ENCODE results near the gene PARVA.

DNA sequence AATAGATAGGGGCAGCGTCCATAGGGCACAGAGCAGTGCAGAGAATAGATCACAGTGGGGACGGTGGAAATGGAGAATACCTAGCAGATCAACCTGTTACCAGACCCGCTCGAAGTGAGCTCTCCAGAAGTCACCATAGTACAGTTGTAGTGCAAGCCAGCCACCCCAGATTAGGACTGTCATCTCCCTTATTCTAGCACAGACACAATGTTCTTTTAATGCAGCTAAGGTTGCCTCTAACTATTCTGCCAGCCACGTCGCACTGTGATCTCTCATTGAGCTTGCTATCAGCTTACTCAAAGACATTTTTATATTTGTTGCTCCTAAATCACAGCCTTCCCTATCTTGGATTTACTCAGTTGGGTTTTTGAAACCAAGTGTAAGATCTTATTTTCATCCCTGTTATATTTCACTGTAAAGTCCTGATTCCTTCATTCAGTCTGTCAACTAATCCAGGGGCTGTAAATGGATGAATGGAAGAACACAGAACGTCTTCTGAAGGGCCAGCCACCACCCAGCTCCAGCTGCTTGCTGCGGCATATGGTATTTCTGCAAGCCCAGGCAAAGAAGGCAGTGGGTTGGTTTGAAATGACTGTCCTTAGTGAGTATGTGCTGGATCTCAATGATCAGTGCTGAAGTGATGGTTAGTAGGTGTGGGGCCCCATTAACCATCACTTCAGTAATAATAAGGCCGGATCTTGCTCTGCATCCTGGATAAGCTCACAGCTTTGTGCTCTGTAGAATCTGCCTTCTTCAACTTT is 3.4 kb downstream of the PARVA start:
- TF ChIP-seq, protein P1, sequence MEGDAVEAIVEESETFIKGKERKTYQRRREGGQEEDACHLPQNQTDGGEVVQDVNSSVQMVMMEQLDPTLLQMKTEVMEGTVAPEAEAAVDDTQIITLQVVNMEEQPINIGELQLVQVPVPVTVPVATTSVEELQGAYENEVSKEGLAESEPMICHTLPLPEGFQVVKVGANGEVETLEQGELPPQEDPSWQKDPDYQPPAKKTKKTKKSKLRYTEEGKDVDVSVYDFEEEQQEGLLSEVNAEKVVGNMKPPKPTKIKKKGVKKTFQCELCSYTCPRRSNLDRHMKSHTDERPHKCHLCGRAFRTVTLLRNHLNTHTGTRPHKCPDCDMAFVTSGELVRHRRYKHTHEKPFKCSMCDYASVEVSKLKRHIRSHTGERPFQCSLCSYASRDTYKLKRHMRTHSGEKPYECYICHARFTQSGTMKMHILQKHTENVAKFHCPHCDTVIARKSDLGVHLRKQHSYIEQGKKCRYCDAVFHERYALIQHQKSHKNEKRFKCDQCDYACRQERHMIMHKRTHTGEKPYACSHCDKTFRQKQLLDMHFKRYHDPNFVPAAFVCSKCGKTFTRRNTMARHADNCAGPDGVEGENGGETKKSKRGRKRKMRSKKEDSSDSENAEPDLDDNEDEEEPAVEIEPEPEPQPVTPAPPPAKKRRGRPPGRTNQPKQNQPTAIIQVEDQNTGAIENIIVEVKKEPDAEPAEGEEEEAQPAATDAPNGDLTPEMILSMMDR (IDR thresholded peaks at IDR 0.05): no peak
- TF ChIP-seq POLR2AphosphoS5 (IDR thresholded peaks at IDR 0.05) (no peak), POLR2A (IDR thresholded peaks at IDR 0.05) (no peak)

All from gastroesophageal sphincter (tissue), 3 donors.